ENCODE data around the gene PLEKHG3. TPM values are rescaled to one million over a fixed set of nuclear protein-coding genes. Genes with fewer than 3 reads are reported as not detected.
A peak's percentile ranks its signal among the peaks of the same experiment; 100 is the strongest.

The PLEKHG3 gene
- total RNA-seq, 1 donor from 2014 or later: 64.7 TPM

DNA sequence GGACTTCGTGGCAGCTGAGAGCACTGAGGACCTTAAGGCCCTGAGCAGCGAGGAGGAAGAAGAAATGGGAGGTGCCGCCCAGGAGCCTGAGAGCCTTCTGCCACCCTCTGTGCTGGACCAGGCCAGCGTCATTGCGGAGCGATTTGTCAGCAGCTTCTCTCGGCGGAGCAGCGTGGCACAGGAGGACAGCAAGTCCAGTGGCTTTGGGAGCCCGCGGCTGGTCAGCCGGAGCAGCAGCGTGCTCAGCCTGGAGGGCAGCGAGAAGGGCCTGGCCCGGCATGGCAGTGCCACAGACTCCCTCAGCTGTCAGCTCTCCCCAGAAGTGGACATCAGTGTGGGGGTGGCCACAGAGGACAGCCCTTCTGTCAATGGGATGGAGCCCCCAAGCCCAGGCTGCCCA is 37.0 kb downstream of the PLEKHG3 start:
- TF ChIP-seq CTCF (conservative IDR thresholded peaks at IDR 0.05): no peak
- Mint-ChIP-seq H3K9me3 (no peaks in the 10 kb centered on the region), H3K27me3 (no peaks in the 10 kb centered on the region), H3K27ac (no peak overlapping the region), H3K4me1 (ENCODE audit: unreplicated experiment) (peaks cover 6% of the 10 kb centered on the region), H3K36me3 (peaks cover 15% of the 10 kb centered on the region), H3K4me3 (no peak overlapping the region)
- DNase-seq (ENCODE audit: extremely low spot score, unreplicated experiment): no peak

DNA sequence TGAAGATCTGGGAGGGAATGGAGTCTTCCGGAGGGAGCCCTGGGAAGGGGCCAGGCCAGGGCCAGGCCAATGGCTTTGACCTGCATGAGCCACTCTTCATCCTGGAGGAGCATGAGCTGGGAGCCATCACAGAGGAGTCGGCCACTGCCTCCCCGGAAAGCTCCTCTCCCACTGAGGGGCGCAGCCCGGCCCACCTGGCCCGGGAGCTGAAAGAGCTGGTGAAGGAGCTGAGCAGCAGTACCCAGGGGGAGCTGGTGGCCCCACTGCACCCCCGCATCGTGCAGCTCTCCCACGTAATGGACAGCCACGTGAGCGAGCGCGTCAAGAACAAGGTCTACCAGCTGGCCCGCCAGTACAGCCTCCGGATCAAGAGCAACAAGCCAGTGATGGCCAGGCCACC is 37.7 kb downstream of the PLEKHG3 start:
- no peak for TF ChIP-seq CTCF (conservative IDR thresholded peaks at IDR 0.05)
- peaks cover 6% of the 10 kb centered on the region for H3K4me1 Mint-ChIP-seq (ENCODE audit: unreplicated experiment)
- no peaks in the 10 kb centered on the region for H3K27me3 Mint-ChIP-seq
- H3K27ac Mint-ChIP-seq: no peak overlapping the region
- peaks cover 15% of the 10 kb centered on the region for H3K36me3 Mint-ChIP-seq
- H3K9me3 Mint-ChIP-seq: no peaks in the 10 kb centered on the region
- no peak for DNase-seq (ENCODE audit: extremely low spot score, unreplicated experiment)
- no peak overlapping the region for H3K4me3 Mint-ChIP-seq

DNA sequence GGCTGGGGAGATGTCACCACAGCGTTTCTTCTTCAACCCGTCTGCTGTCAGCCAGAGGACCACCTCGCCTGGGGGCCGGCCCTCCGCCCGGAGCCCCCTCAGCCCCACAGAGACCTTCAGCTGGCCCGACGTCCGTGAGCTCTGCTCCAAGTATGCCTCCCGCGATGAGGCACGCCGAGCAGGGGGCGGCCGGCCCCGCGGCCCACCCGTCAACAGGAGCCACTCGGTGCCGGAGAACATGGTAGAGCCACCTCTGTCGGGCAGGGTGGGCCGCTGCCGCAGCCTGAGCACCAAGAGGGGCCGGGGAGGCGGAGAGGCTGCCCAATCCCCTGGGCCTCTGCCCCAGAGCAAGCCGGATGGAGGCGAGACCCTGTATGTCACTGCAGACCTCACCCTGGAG is 38.8 kb downstream of the PLEKHG3 start:
- TF ChIP-seq CTCF (conservative IDR thresholded peaks at IDR 0.05): no peak
- DNase-seq (ENCODE audit: extremely low spot score, unreplicated experiment): no peak
- no peaks in the 10 kb centered on the region for H3K9me3 Mint-ChIP-seq
- H3K27me3 Mint-ChIP-seq: no peaks in the 10 kb centered on the region
- no peak overlapping the region for H3K4me3 Mint-ChIP-seq
- peaks cover 15% of the 10 kb centered on the region for H3K36me3 Mint-ChIP-seq
- peaks cover 6% of the 10 kb centered on the region for H3K4me1 Mint-ChIP-seq (ENCODE audit: unreplicated experiment)
- H3K27ac Mint-ChIP-seq: no peak overlapping the region

DNA sequence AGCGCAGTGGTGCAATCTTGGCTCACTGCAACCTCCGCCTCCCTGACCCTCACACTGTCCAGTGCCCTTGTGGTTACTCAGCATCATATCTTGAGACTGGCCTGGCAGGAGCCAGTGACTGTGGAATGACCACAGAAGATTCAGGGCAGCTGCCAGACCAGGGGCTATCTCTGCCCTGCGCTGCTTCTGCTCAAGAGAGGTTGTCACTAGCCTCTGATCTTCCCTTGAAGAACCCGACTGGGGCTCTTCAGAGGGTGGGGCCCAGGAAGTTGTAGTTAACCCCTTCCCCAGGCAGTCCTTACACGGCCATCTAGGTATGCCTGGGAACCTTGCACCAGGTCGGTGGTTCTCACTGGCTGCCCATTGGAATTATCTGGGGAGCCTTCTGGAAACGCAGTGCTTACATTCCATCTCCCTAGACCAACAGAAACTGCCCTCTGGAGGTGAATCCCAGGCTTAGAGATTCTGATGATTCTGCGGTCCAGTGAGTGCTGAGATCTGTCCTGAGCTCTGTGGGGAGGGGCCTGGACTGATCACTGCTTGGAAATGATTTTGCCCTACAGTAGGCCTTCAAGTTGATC is 41.4 kb downstream of the PLEKHG3 start:
- Mint-ChIP-seq H3K4me3 (no peak overlapping the region), H3K36me3 (peaks cover 9% of the 10 kb centered on the region), H3K9me3 (no peaks in the 10 kb centered on the region), H3K4me1 (ENCODE audit: unreplicated experiment) (peaks cover 6% of the 10 kb centered on the region), H3K27me3 (no peaks in the 10 kb centered on the region), H3K27ac (no peak overlapping the region)
- TF ChIP-seq CTCF (conservative IDR thresholded peaks at IDR 0.05): no peak
- DNase-seq (ENCODE audit: extremely low spot score, unreplicated experiment): no peak

- peaks cover 6% of the 10 kb centered on the region for H3K4me1 Mint-ChIP-seq (ENCODE audit: unreplicated experiment)
- H3K36me3 Mint-ChIP-seq: peaks cover 5% of the 10 kb centered on the region
- no peak overlapping the region for H3K4me3 Mint-ChIP-seq
- no peak for DNase-seq (ENCODE audit: extremely low spot score, unreplicated experiment)
- H3K27ac Mint-ChIP-seq: peak overlapping the region; percentile 62
- no peaks in the 10 kb centered on the region for H3K27me3 Mint-ChIP-seq
- TF ChIP-seq CTCF (conservative IDR thresholded peaks at IDR 0.05): no peak
- H3K9me3 Mint-ChIP-seq: no peaks in the 10 kb centered on the region
These were observed 42.4 kb downstream of the PLEKHG3 start for GRCh38 chr14:64746298-64747250.

All from type B pancreatic cell (in vitro differentiated cells).